Calu3 (cell line): Measurements from ENCODE around the gene SPDEF. TPM values are rescaled to one million over a fixed set of nuclear protein-coding genes. Genes with fewer than 3 reads are reported as not detected.

ENCODE experiments used
- BruUV-seq: library from RNA; stranded (reverse); fragments of 400-500 nt; replicated peaks from 2 replicates; lab custom pipeline; 2021; lab: Mats Ljungman, UMichigan
- CTCF ChIA-PET: fragments of 300-600 bp; sonication (Branson Sonifier 250); formaldehyde crosslinking; loops from one replicate; lab custom pipeline; 2022; ENCODE audit warnings: antibody characterized with exemption; lab: Charles Lee
- DNase-seq: peaks from one replicate; pipeline ENCODE4 v3.0.0; 2022
- H3K27ac Mint-ChIP-seq: one replicate; pipeline ENCODE4 v1.8.0; 2022; ENCODE audit warnings: mixed read lengths; ENCODE audit not compliant: unreplicated experiment
- H3K27me3 Mint-ChIP-seq: one replicate; pipeline ENCODE4 v1.8.0; 2022; ENCODE audit warnings: mixed read lengths; ENCODE audit not compliant: unreplicated experiment
- H3K36me3 Mint-ChIP-seq: one replicate; pipeline ENCODE4 v1.8.0; 2022; ENCODE audit warnings: mild to moderate bottlenecking, moderate library complexity, mixed read lengths; ENCODE audit not compliant: insufficient read depth, unreplicated experiment
- H3K4me1 Mint-ChIP-seq: one replicate; pipeline ENCODE4 v1.8.0; 2022; ENCODE audit warnings: mild to moderate bottlenecking, low read depth, mixed read lengths; ENCODE audit not compliant: unreplicated experiment
- H3K4me3 Mint-ChIP-seq: one replicate; pipeline ENCODE4 v1.8.0; 2022; ENCODE audit warnings: mild to moderate bottlenecking, low read depth, moderate library complexity, mixed read lengths; ENCODE audit not compliant: unreplicated experiment
- H3K9me3 Mint-ChIP-seq: one replicate; pipeline ENCODE4 v1.8.0; 2022; ENCODE audit warnings: low read depth, mixed read lengths; ENCODE audit not compliant: unreplicated experiment
- intact Hi-C: fragments of 100-400 bp; cut with micrococcal nuclease; formaldehyde crosslinking; loops from one replicate; pipeline ENCODE4 v1.10.0; 2022; ENCODE audit not compliant: unreplicated experiment
- total RNA-seq: library from RNA; stranded (reverse); gene quantifications from 2 replicates; pipeline ENCODE4 v1.2.3, GENCODE V29; 2022
- TF ChIP-seq, protein P1 (sequence below): fragments of 200-600 bp; IDR thresholded peaks from one replicate; pipeline ENCODE4 v1.8.0; 2022; ENCODE audit warnings: antibody characterized with exemption; ENCODE audit not compliant: unreplicated experiment

SPDEF gene
- total RNA-seq, 1 experiment from 2014 or later, result 7.9 TPM

DNA sequence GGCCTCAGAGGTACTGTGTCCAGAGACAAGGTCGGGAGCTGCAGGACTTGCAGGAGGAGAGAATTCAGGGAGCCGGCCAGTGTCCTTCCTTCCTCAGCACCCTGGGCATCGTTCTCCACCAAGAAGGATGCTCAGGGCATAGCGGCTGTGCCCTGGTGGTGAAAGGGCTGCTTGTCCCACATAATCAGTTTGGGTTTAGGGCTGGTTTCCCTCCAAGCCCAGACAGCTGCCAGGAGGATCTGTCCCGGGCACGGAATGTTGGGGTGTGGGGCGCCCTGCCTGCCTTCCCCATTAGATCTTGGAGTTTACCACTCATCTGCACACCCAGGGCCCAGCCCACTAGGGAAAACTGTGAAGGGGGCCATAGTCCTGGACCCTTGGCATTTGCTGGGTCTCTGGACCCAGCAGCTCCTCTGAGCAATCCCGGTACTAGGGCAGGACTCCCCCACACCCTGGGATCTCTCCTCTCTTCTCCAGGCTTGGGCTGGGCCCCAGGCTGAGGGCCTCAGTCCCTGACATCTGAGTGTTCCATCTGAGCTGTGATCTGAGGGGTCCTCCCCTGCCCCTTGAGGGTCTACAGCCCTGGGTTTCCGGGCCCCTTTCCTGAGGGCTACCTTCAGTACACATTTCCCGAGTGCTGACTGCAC lies 18.6 kb upstream of the SPDEF start:
- BruUV-seq, result no TSS peak
- no peak overlapping the region for H3K27ac Mint-ChIP-seq
- CTCF ChIA-PET, result interaction anchor here (1.3 kb wide), 1 partner anchor 34 kb away, joined by 6 read pairs; no protein-coding TSS in a partner anchor

DNA sequence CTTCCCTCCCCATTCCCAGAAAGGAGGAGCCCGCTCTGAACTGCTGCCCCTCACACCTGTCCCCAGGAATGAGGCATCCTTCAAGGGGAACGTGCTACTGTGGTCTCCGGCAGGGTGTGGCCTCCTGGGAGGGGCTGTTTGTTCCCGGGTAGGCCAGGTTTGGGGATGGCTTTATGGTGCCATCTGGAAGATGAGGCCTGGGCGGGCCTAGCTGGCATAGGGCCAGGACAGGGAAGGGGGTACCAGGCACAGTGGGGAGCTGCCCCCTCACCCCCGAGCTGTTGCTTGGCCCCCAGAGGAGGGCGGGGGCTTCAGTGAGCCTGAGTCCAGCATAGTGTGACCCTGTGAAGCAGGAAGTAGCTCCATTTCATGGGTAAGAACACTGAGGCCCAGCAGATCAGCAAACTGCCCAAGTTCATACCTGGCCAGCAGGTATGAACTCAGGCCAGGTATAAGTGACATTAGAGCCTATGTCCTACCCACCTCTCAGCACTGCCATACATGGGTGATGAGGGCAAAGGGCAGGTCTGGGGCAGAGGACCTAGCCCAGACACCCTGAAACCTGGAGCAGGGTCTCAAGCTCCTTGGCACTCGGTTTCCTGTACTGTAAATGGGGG lies 17.5 kb upstream of the SPDEF start:
- TF ChIP-seq, protein P1, sequence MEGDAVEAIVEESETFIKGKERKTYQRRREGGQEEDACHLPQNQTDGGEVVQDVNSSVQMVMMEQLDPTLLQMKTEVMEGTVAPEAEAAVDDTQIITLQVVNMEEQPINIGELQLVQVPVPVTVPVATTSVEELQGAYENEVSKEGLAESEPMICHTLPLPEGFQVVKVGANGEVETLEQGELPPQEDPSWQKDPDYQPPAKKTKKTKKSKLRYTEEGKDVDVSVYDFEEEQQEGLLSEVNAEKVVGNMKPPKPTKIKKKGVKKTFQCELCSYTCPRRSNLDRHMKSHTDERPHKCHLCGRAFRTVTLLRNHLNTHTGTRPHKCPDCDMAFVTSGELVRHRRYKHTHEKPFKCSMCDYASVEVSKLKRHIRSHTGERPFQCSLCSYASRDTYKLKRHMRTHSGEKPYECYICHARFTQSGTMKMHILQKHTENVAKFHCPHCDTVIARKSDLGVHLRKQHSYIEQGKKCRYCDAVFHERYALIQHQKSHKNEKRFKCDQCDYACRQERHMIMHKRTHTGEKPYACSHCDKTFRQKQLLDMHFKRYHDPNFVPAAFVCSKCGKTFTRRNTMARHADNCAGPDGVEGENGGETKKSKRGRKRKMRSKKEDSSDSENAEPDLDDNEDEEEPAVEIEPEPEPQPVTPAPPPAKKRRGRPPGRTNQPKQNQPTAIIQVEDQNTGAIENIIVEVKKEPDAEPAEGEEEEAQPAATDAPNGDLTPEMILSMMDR, result no peak
- H3K9me3 Mint-ChIP-seq, result no peaks in the 10 kb centered on the region
- H3K36me3 Mint-ChIP-seq, result peaks cover 21% of the 10 kb centered on the region
- CTCF ChIA-PET, result interaction anchor here (1.0 to 1.4 kb wide), 2 partner anchors 17 to 37 kb away, joined by 4 to 5 read pairs; partner anchors contain the start of gene SPDEF
- intact Hi-C loops, result no loop called here
- H3K27ac Mint-ChIP-seq, result no peak overlapping the region
- BruUV-seq, result no TSS peak
- peaks cover 2% of the 10 kb centered on the region for H3K27me3 Mint-ChIP-seq
- H3K4me1 Mint-ChIP-seq, result peaks cover 8% of the 10 kb centered on the region
- no peak overlapping the region for H3K4me3 Mint-ChIP-seq
- no peak for DNase-seq

More for the DNA sequence above, 18.6 kb upstream of the SPDEF start:
- Mint-ChIP-seq H3K4me1 (peaks cover 6% of the 10 kb centered on the region), H3K9me3 (no peaks in the 10 kb centered on the region), H3K4me3 (no peak overlapping the region), H3K36me3 (peaks cover 21% of the 10 kb centered on the region), H3K27me3 (no peaks in the 10 kb centered on the region)
- no peak for DNase-seq
- intact Hi-C loops, result no loop called here
- TF ChIP-seq, protein P1, result no peak

DNA sequence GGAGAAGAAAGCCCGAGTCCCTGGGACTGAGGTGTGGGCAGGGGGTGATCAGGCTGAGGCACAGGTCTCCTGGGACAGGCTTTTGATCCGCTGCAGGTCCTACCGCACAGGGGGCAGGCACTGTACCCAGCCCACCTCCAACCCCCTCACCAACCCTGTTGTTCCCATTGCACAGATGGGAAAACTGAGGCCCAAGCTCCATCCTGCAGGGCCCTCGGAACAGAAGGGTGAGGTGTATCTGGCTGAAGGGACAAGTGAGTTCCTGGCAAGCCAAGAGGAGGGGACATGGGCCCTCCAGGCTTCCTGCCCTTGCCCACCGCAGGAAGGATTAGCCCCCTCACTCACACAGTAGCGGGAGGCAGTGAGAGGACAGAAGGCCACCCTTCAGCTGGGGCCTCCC lies 16.5 kb upstream of the SPDEF start:
- peaks cover 18% of the 10 kb centered on the region for H3K4me1 Mint-ChIP-seq
- H3K4me3 Mint-ChIP-seq, result no peak overlapping the region
- TF ChIP-seq, protein P1, result no peak
- no peaks in the 10 kb centered on the region for H3K9me3 Mint-ChIP-seq
- no peak for DNase-seq
- H3K27me3 Mint-ChIP-seq, result peaks cover 13% of the 10 kb centered on the region
- CTCF ChIA-PET, result no interaction called here
- H3K36me3 Mint-ChIP-seq, result peaks cover 26% of the 10 kb centered on the region
- no TSS peak for BruUV-seq
- intact Hi-C loops, result no loop called here
- H3K27ac Mint-ChIP-seq, result no peak overlapping the region

DNA sequence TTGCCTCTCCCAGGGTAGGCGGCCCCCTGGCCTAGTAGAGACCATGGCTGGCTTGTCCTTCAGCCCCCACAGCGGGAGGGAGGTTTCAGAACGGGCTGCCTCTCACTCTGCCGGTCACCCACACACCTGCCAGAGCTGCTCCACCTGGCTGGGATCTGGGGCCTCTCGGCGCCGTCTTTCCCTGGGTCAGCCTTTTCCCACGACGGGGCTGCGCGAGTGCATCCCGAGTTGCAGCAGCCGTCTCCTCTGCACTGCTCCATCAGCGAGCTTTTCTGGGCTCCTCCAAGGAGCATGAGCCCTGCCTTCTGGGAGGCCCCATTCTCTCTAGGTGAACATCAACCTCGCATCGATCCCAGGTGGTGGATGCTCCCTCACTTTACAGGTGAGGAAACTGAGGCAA lies 15.9 kb upstream of the SPDEF start:
- intact Hi-C loops, result no loop called here
- Mint-ChIP-seq H3K4me3 (no peak overlapping the region), H3K27ac (no peak overlapping the region), H3K36me3 (peaks cover 26% of the 10 kb centered on the region), H3K27me3 (peaks cover 13% of the 10 kb centered on the region), H3K4me1 (peaks cover 18% of the 10 kb centered on the region), H3K9me3 (no peaks in the 10 kb centered on the region)
- CTCF ChIA-PET, result no interaction called here
- DNase-seq, result no peak
- TF ChIP-seq, protein P1, result no peak
- BruUV-seq, result no TSS peak
